Brain microvascular endothelial cell (primary cell): ENCODE measurements around the gene PEX6.

Experiments
- DNase-seq: peaks from one replicate; pipeline ENCODE4 v3.0.0-alpha.2; 2020
- H3K27ac ChIP-seq: fragments of 250-450 bp; sonication (Bioruptor Pico); 2 replicates; pipeline ENCODE4 v1.5.1; 2020; ENCODE audit warnings: mild to moderate bottlenecking, moderate library complexity
- H3K27me3 ChIP-seq: fragments of 250-450 bp; sonication (Bioruptor Pico); replicated peaks from 2 replicates; pipeline ENCODE4 v1.5.1; 2020; ENCODE audit warnings: mild to moderate bottlenecking
- H3K36me3 ChIP-seq: fragments of 250-450 bp; sonication (Bioruptor Pico); replicated peaks from 2 replicates; pipeline ENCODE4 v1.5.1; 2020; ENCODE audit warnings: mild to moderate bottlenecking
- H3K4me3 ChIP-seq: 2 replicates; pipeline ENCODE4 v1.5.1; 2011; ENCODE audit warnings: low read depth, mild to moderate bottlenecking, control low read depth, low read length, moderate library complexity
- CTCF ChIP-seq: IDR thresholded peaks from 2 replicates; pipeline ENCODE4 v1.5.1; 2011; ENCODE audit warnings: low read depth, mild to moderate bottlenecking, moderate library complexity, low read length, control low read depth, inconsistent platforms; ENCODE audit errors: missing control alignments
- in situ Hi-C: cut with HindIII; loops from 2 replicates; pipeline ENCODE4 v1.10.0; 2017; ENCODE audit warnings: low sequenced_read_pairs, low pct_ligation_motif_present

The PEX6 gene

GRCh38 chr6:42936398-42936797 is 42.6 kb downstream of the PEX6 start:
- no peak for TF ChIP-seq CTCF
- in situ Hi-C loops, result no loop called here
- Histone ChIP-seq H3K4me3 (no peak overlapping the region), H3K27me3 (no peaks in the 10 kb centered on the region), H3K27ac (no peak overlapping the region), H3K36me3 (peaks cover 42% of the 10 kb centered on the region)
- DNase-seq, result no peak

- no peak for DNase-seq
- Histone ChIP-seq H3K36me3 (peaks cover 39% of the 10 kb centered on the region), H3K27ac (no peak overlapping the region), H3K27me3 (no peaks in the 10 kb centered on the region), H3K4me3 (no peak overlapping the region)
- no peak for TF ChIP-seq CTCF
- in situ Hi-C loops, result no loop called here
These were observed 43.7 kb downstream of the PEX6 start for GRCh38 chr6:42935322-42935721.

DNA sequence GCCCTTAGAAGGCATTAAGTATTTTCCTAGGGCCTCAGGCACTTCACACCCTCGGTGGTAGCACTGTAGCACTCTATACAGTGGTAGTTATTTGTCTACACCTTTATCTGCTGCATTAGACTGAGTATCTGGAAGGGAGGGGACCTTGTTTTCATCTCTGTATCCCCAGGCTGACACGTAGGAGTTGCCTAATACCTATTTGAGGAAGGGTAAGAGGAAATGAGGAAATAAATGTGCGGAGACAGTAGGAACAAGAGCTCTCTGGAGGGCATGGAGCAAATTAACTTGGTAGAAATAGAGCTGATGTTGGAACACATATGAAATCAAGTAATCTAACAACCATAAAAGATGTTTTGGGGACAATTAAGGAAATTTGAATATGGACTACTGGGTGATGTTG is 45.8 kb downstream of the PEX6 start:
- in situ Hi-C loops, result no loop called here
- TF ChIP-seq CTCF, result no peak
- Histone ChIP-seq H3K4me3 (no peak overlapping the region), H3K27ac (no peak overlapping the region), H3K36me3 (peaks cover 29% of the 10 kb centered on the region), H3K27me3 (no peaks in the 10 kb centered on the region)
- no peak for DNase-seq

DNA sequence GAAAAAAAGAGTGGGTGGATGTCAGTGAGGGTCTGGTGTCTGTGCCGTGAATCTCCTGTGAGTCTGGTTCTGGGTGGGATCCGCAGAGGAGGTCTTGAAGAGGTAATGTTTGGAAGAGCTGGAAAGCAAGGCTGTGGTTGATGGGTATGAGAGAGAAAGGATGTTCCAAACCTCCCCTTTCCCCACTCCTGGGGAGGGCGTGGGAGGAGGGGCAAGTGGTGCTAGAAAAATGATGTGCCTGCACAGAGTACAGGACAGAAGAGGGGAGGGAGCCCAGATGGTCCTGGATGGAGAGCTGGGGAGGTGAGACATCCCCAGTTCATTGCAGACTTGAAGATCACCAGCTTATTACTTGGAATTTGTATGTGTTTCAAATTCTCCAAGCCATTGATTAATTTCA is 46.6 kb downstream of the PEX6 start:
- Histone ChIP-seq H3K4me3 (no peak overlapping the region), H3K36me3 (peaks cover 23% of the 10 kb centered on the region), H3K27me3 (no peaks in the 10 kb centered on the region), H3K27ac (no peak overlapping the region)
- no peak for TF ChIP-seq CTCF
- no peak for DNase-seq
- in situ Hi-C loops, result no loop called here

DNA sequence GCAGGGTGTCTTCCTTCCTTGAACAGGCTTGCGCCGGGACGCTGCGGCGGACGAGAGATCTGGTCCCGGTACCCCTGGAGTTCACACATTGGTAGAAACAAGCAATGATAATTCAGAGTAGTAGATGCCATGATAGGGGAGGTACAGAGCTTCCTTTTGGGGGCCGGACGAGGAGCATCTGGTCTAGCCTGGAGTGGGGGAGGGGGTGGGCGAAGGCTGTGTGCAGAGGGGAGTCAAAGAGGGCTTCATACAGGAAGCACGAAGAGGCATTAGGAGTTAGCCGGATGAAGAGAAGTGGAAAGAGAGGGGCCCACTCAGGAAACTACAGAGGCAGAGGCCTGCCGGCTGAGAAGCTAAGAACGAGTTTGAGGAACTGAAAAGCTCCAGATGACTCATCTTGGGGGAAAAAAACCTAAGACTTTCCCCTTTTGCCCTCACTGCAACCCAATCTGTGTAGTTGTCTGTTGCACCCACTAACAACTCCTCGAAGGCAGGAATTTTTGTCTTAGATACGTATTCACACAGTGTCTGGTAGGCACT is 49.1 kb downstream of the PEX6 start:
- peak overlapping the region; percentile 66 for H3K4me3 ChIP-seq
- H3K27ac ChIP-seq, result peak overlapping the region; percentile 82
- TF ChIP-seq CTCF, result no peak
- H3K27me3 ChIP-seq, result no peaks in the 10 kb centered on the region
- in situ Hi-C loops, result no loop called here
- peak; percentile 57 for DNase-seq
- peaks cover 8% of the 10 kb centered on the region for H3K36me3 ChIP-seq
